AG04450 (cell line): Measurements from ENCODE around the gene MXD1. TPM values are rescaled to one million over a fixed set of nuclear protein-coding genes. Genes with fewer than 3 reads are reported as not detected.

Source experiments
- CTCF ChIA-PET: fragments of 300-600, 350-600 bp; formaldehyde crosslinking; extraction: SDS; loops from one replicate; lab custom pipeline; 2022; ENCODE audit warnings: antibody characterized with exemption, inconsistent platforms; lab: Charles Lee
- POLR2A ChIA-PET: fragments of 350-600 bp; formaldehyde crosslinking; extraction: SDS; loops from one replicate; lab custom pipeline; 2021; ENCODE audit warnings: antibody characterized with exemption, inconsistent platforms; lab: Yijun Ruan, JAX
- DNase-seq: peaks from one replicate; pipeline ENCODE4 v3.0.0-alpha.2; 2011; ENCODE audit warnings: low read depth, low spot score
- H3K27ac ChIP-seq: one replicate; pipeline ENCODE4 v1.5.1; 2012; ENCODE audit warnings: low read depth, low read length, control low read depth
- H3K27me3 ChIP-seq: one replicate; pipeline ENCODE4 v1.6.0; 2012; ENCODE audit warnings: low read length; ENCODE audit not compliant: control insufficient read depth, insufficient read depth
- H3K4me3 ChIP-seq: 2 replicates; pipeline ENCODE4 v1.5.1; 2011; ENCODE audit warnings: mild to moderate bottlenecking, low read depth, low read length, control low read depth
- H3K9me3 ChIP-seq: 2 replicates; pipeline ENCODE4 v1.5.1; 2012; ENCODE audit warnings: low read length; ENCODE audit not compliant: control insufficient read depth, insufficient read depth
- CTCF ChIP-seq: IDR thresholded peaks from 2 replicates; pipeline ENCODE4 v1.5.1; 2011; ENCODE audit warnings: low read depth, low read length, control low read depth, inconsistent platforms
- polyA plus RNA-seq: library from polyadenylated mRNA; depleted of rRNA; stranded (reverse); fragments of >200 nt; gene quantifications from 2 replicates; pipeline ENCODE4 v1.2.3, GENCODE V29; 2011

Gene MXD1
- polyA plus RNA-seq, 1 experiment: 9.8 TPM

- TF ChIP-seq CTCF: no peak
- Histone ChIP-seq H3K9me3 (no peaks in the 10 kb centered on the region), H3K27me3 (no peaks in the 10 kb centered on the region), H3K27ac (no peak overlapping the region), H3K4me3 (no peak overlapping the region)
- no peak for DNase-seq
- CTCF ChIA-PET: interaction anchor here (1.1 kb wide), 1 partner anchor 134 kb away, joined by 5 read pairs; no protein-coding TSS in a partner anchor
- POLR2A ChIA-PET: no interaction called here
Observed at GRCh38 chr2:69936906-69937305, 22.0 kb downstream of the MXD1 start.

- Histone ChIP-seq H3K9me3 (no peaks in the 10 kb centered on the region), H3K4me3 (no peak overlapping the region), H3K27ac (no peak overlapping the region), H3K27me3 (no peaks in the 10 kb centered on the region)
- CTCF ChIA-PET: no interaction called here
- POLR2A ChIA-PET: interaction anchor here (0.6 kb wide), 2 partner anchors 10 to 156 kb away, joined by 4 to 7 read pairs; no protein-coding TSS in a partner anchor
- TF ChIP-seq CTCF: no peak
- DNase-seq: no peak
Observed at GRCh38 chr2:69937968-69938367, 23.1 kb downstream of the MXD1 start.

- TF ChIP-seq CTCF: no peak
- H3K27me3 ChIP-seq: no peaks in the 10 kb centered on the region
- no peak for DNase-seq
- CTCF ChIA-PET: interaction anchor here (0.6 to 1.0 kb wide), 2 partner anchors 23 to 131 kb away, joined by 3 read pairs; no protein-coding TSS in a partner anchor
- no peak overlapping the region for H3K27ac ChIP-seq
- no peaks in the 10 kb centered on the region for H3K9me3 ChIP-seq
- no peak overlapping the region for H3K4me3 ChIP-seq
- POLR2A ChIA-PET: no interaction called here
Observed at GRCh38 chr2:69939722-69940121, 24.8 kb downstream of the MXD1 start.

GRCh38 chr2:69940691-69941090 is 25.8 kb downstream of the MXD1 start:
- H3K27me3 ChIP-seq: no peaks in the 10 kb centered on the region
- CTCF ChIA-PET: no interaction called here

More at GRCh38 chr2:69940691-69941090, 25.8 kb downstream of the MXD1 start:
- Histone ChIP-seq H3K27ac (no peak overlapping the region), H3K4me3 (no peak overlapping the region), H3K9me3 (no peaks in the 10 kb centered on the region)
- TF ChIP-seq CTCF: no peak
- DNase-seq: no peak
- POLR2A ChIA-PET: no interaction called here
